H1 (cell line): ENCODE measurements around the gene DYNLL1. TPM values are rescaled to one million over a fixed set of nuclear protein-coding genes. Genes with fewer than 3 reads are reported as not detected.

ENCODE experiments used
- CTCF ChIA-PET: fragments of 300-600 bp; sonication (Branson Sonifier 250); formaldehyde crosslinking; loops from one replicate; lab custom pipeline; 2021; ENCODE audit not compliant: partially characterized antibody; lab: Charles Lee
- POLR2A ChIA-PET: fragments of 300-600 bp; sonication (Branson Sonifier 250); formaldehyde crosslinking; loops from one replicate; lab custom pipeline; 2021; ENCODE audit warnings: inconsistent platforms; ENCODE audit not compliant: partially characterized antibody; lab: Charles Lee
- DNase-seq, 2 experiments: peaks; one replicate each; pipeline versions ENCODE4 v3.0.0 to v3.0.0-alpha.2; 2010 to 2022; ENCODE audit warnings: low spot score in 2 of 2, low read depth in 1 of 2, mixed read lengths in 1 of 2
- FAIRE-seq: peaks from 2 replicates; lab custom pipeline; 2011; peaks lifted over from hg19 to GRCh38; lab: Jason Lieb, UNC
- H2AFZ ChIP-seq: 2 replicates; pipeline ENCODE4 v1.8.1; 2012; ENCODE audit warnings: low read length, inconsistent platforms
- H2AK5ac ChIP-seq: 2 replicates; pipeline ENCODE4 v1.6.1; 2013; ENCODE audit warnings: low read depth, low read length
- H2BK120ac ChIP-seq: replicated peaks from 2 replicates; pipeline ENCODE3; 2013; ENCODE audit warnings: low read depth, low read length, inconsistent platforms
- H2BK12ac ChIP-seq: 2 replicates; pipeline ENCODE4 v1.6.1; 2013; ENCODE audit warnings: low read depth, low read length
- H2BK15ac ChIP-seq: 2 replicates; pipeline ENCODE4 v1.6.1; 2013; ENCODE audit warnings: low read length
- H2BK20ac ChIP-seq: 2 replicates; pipeline ENCODE4 v1.6.1; 2013; ENCODE audit warnings: low read length
- H2BK5ac ChIP-seq: 2 replicates; pipeline ENCODE4 v1.6.1; 2013; ENCODE audit warnings: low read depth, low read length
- H3K14ac ChIP-seq: 2 replicates; pipeline ENCODE4 v1.6.1; 2013; ENCODE audit warnings: inconsistent platforms; ENCODE audit not compliant: insufficient read length
- H3K18ac ChIP-seq: 2 replicates; pipeline ENCODE4 v1.6.1; 2013; ENCODE audit warnings: low read length; ENCODE audit errors: extremely low read depth
- H3K23ac ChIP-seq: 2 replicates; pipeline ENCODE4 v1.6.1; 2013; ENCODE audit warnings: inconsistent platforms; ENCODE audit not compliant: insufficient read length
- H3K23me2 ChIP-seq: 2 replicates; pipeline ENCODE4 v1.6.1; 2013; ENCODE audit warnings: low read depth, low read length
- H3K27ac ChIP-seq: 2 replicates; pipeline ENCODE4 v1.6.1; 2011; ENCODE audit warnings: low read depth, low read length, inconsistent platforms
- H3K27me3 ChIP-seq, 4 experiments: replicated peaks in 1 of 4; 1 replicate in 1 of 4; 2 replicates in 3 of 4; pipeline versions ENCODE4 v1.6.1 to v1.8.1; 2011 to 2013; ENCODE audit warnings: low read length in 3 of 4, mild to moderate bottlenecking in 3 of 4, inconsistent platforms in 2 of 4, mixed read lengths in 2 of 4, moderate library complexity in 1 of 4; ENCODE audit not compliant: control insufficient read depth in 3 of 4, insufficient read depth in 3 of 4; ENCODE audit errors: extremely low read depth in 1 of 4
- H3K36me3 ChIP-seq, 4 experiments: 2 replicates each; pipeline versions ENCODE4 v1.6.1 to v1.8.1; 2011 to 2013; ENCODE audit warnings: mild to moderate bottlenecking in 4 of 4, low read length in 3 of 4, moderate library complexity in 2 of 4, control low read depth in 1 of 4, inconsistent platforms in 1 of 4; ENCODE audit not compliant: insufficient read depth in 4 of 4, control insufficient read depth in 2 of 4
- H3K4ac ChIP-seq: replicated peaks from 2 replicates; pipeline ENCODE3; 2013; ENCODE audit warnings: low read length, low read depth, mixed read lengths, inconsistent platforms; ENCODE audit not compliant: insufficient read length
- H3K4me1 ChIP-seq, 4 experiments: replicated peaks in 1 of 4; 1 replicate in 1 of 4; 2 replicates in 3 of 4; pipeline versions ENCODE4 v1.6.1 to v1.8.1; 2011 to 2013; ENCODE audit warnings: low read length in 3 of 4, inconsistent platforms in 2 of 4, mixed read lengths in 1 of 4; ENCODE audit not compliant: insufficient read depth in 4 of 4, control insufficient read depth in 3 of 4
- H3K4me2 ChIP-seq, 2 experiments: 2 replicates each; pipeline versions ENCODE4 v1.6.1 to v1.8.1; 2011 to 2013; ENCODE audit warnings: low read depth in 2 of 2, low read length in 2 of 2, control low read depth in 1 of 2, inconsistent platforms in 1 of 2, mild to moderate bottlenecking in 1 of 2; ENCODE audit not compliant: insufficient read depth in 1 of 2
- H3K4me3 ChIP-seq, 4 experiments: fragments of 200-600, 300-600 bp in 1 of 4; sonication (generic), shearing (Covaris generic), sonication (Bioruptor Twin) in 1 of 4; 2 replicates each; pipeline versions ENCODE4 v1.5.1 to v1.8.1; 2011 to 2016; ENCODE audit warnings: low read length in 4 of 4, low read depth in 3 of 4, control low read depth in 2 of 4, inconsistent platforms in 2 of 4, mild to moderate bottlenecking in 2 of 4, mixed read lengths in 1 of 4, moderate library complexity in 1 of 4; ENCODE audit not compliant: insufficient read depth in 2 of 4; ENCODE audit errors: extremely low read depth in 1 of 4
- H3K56ac ChIP-seq: replicated peaks from 2 replicates; pipeline ENCODE3; 2013; ENCODE audit warnings: low read depth, mild to moderate bottlenecking, mixed read lengths, low read length, inconsistent platforms; ENCODE audit not compliant: insufficient read length
- H3K79me1 ChIP-seq: 2 replicates; pipeline ENCODE4 v1.6.1; 2013; ENCODE audit warnings: low read depth, low read length, control low read depth
- H3K79me2 ChIP-seq, 2 experiments: 2 replicates each; pipeline versions ENCODE4 v1.6.1 to v1.8.1; 2012 to 2013; ENCODE audit warnings: low read length in 2 of 2, mild to moderate bottlenecking in 2 of 2, inconsistent platforms in 1 of 2; ENCODE audit not compliant: insufficient read depth in 2 of 2, control insufficient read depth in 1 of 2
- H3K9ac ChIP-seq, 4 experiments: replicated peaks in 1 of 4; 1 replicate in 1 of 4; 2 replicates in 3 of 4; pipeline versions ENCODE4 v1.6.1 to v1.8.1; 2011 to 2013; ENCODE audit warnings: low read depth in 3 of 4, low read length in 3 of 4, control low read depth in 2 of 4, mild to moderate bottlenecking in 2 of 4, moderate library complexity in 2 of 4, inconsistent platforms in 1 of 4; ENCODE audit errors: extremely low read depth in 1 of 4
- H3K9me3 ChIP-seq, 2 experiments: 2 replicates each; pipeline versions ENCODE4 v1.6.1 to v1.8.1; 2012 to 2013; ENCODE audit warnings: mild to moderate bottlenecking in 2 of 2, moderate library complexity in 2 of 2, control low read depth in 1 of 2, inconsistent platforms in 1 of 2, low read depth in 1 of 2, low read length in 1 of 2, mixed read lengths in 1 of 2; ENCODE audit not compliant: insufficient read depth in 2 of 2
- H4K20me1 ChIP-seq, 2 experiments: replicated peaks in 1 of 2; 2 replicates each; pipeline versions ENCODE3 to v1.8.1; 2011 to 2013; ENCODE audit warnings: inconsistent platforms in 2 of 2, low read length in 2 of 2, mild to moderate bottlenecking in 1 of 2; ENCODE audit not compliant: insufficient read depth in 2 of 2, control insufficient read depth in 1 of 2
- H4K5ac ChIP-seq: 2 replicates; pipeline ENCODE4 v1.6.1; 2013; ENCODE audit warnings: low read length, low read depth, mixed read lengths, inconsistent platforms; ENCODE audit not compliant: insufficient read length
- H4K8ac ChIP-seq: 2 replicates; pipeline ENCODE4 v1.8.0; 2013; ENCODE audit warnings: mild to moderate bottlenecking, moderate library complexity, low read length, inconsistent platforms; ENCODE audit not compliant: insufficient read depth; ENCODE audit errors: extremely low read depth
- H4K91ac ChIP-seq: replicated peaks from 2 replicates; pipeline ENCODE3; 2013; ENCODE audit warnings: low read length, mixed read lengths, inconsistent platforms; ENCODE audit not compliant: insufficient read length
- POLR2AphosphoS5 ChIP-seq: IDR thresholded peaks from 2 replicates; pipeline ENCODE4 v1.6.1; 2011; ENCODE audit warnings: low read depth, low read length
- SIN3A ChIP-seq, 2 experiments: IDR thresholded peaks in 1 of 2; conservative IDR thresholded peaks in 1 of 2; 2 replicates each; pipeline ENCODE4 v1.6.1; 2011 to 2012; ENCODE audit warnings: low read length in 2 of 2, improper control_type of control experiment in 1 of 2, low read depth in 1 of 2, mild to moderate bottlenecking in 1 of 2
- WGBS, 2 experiments: shearing (Covaris generic) in 1 of 2; methylation state at CpG; one replicate each; pipeline versions ENCODE4 v1.1.6 to v1.1.7; 2013 to 2015; ENCODE audit warnings: low lambda C conversion rate in 2 of 2, mixed read lengths in 2 of 2, inconsistent platforms in 1 of 2, low coverage in 1 of 2, missing lambda C conversion rate in 1 of 2; ENCODE audit not compliant: insufficient replicate concordance in 2 of 2, insufficient coverage in 1 of 2, insufficient read length in 1 of 2; ENCODE audit errors: extremely low coverage in 1 of 2, missing lambda C conversion rate in 1 of 2; 5-methylcytosine and 5-hydroxymethylcytosine counted together
- polyA plus RNA-seq, 7 experiments: library from polyadenylated mRNA; depleted of rRNA in 3 of 7; stranded (reverse) in 5 of 7; unstranded in 2 of 7; fragments of >200 nt in 5 of 7; fragments of 200-250 nt in 2 of 7; gene quantifications; 1 replicate in 5 of 7; 2 replicates in 1 of 7; 4 replicates in 1 of 7; pipeline versions ENCODE4 v1.2.1 to v1.2.3, GENCODE V29; 2011 to 2013; ENCODE audit warnings: missing spikeins in 2 of 7, mixed read lengths in 2 of 7
- total RNA-seq: library from RNA; stranded (reverse); fragmentation: NEBNext Ultra II Directional; extraction: Animal tissue kit (Norgen Biotek cat#: 25700); gene quantifications from 2 replicates; pipeline ENCODE4 v1.2.1, GENCODE V29; 2021

Gene DYNLL1
- total and polyA plus RNA-seq, 2 of the 8 experiments (the other 6 are each of a cell fraction or from before 2014, with no cell fraction given): 423 to 488 TPM

DNA sequence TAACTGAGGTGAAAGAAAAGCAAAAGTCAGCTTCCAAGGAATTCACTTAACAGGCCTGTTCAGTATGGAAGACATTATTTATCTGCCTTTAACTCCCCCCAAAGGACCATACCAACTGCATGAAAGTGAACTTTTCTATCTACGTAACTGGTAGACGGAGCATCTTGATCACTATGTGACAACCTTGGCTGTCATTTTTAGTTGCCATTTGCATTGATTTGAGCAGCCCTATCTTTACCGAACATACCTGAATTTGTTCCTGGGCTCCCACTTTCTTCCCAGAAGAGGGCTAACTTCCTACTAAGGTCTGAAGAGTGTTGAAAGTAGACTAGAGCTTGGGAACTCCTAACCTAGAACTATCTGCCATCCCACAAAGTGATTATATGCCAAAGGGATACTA lies 35.8 kb upstream of the DYNLL1 start:
- H3K18ac ChIP-seq: no peak overlapping the region
- no peak overlapping the region for H3K4ac ChIP-seq
- H3K23me2 ChIP-seq: no peaks in the 10 kb centered on the region
- peaks cover 0 to 10% of the 10 kb centered on the region in 2 experiments; a peak in 2 of 4 replicates for H3K79me2 ChIP-seq
- 91% methylated on average over 3 of the region's 3 CpGs; no CpG with 5 or more reads in 1 of the 2 experiments for WGBS, 2 experiments
- DNase-seq: no peak
- no peaks in the 10 kb centered on the region; a peak in 1 of 7 replicates for H3K4me1 ChIP-seq
- H2AFZ ChIP-seq: no peak overlapping the region
- no peak overlapping the region for H2BK5ac ChIP-seq
- no peak overlapping the region for H3K9ac ChIP-seq
- CTCF ChIA-PET: interaction anchor here (1.4 to 11.4 kb wide), 6 partner anchors 6 to 232 kb away, joined by 4 to 152 read pairs (median 7); partner anchors contain the start of genes COX6A1 and SRSF9
- no peak overlapping the region for H3K23ac ChIP-seq
- H3K4me3 ChIP-seq: no peak overlapping the region
- no peak overlapping the region for H4K91ac ChIP-seq
- no peaks in the 10 kb centered on the region for H3K9me3 ChIP-seq
- peaks cover 49 to 92% (median 75%) of the 10 kb centered on the region in 4 experiments for H3K36me3 ChIP-seq
- H4K20me1 ChIP-seq: peaks cover 7 to 9% of the 10 kb centered on the region in 2 experiments
- POLR2A ChIA-PET: interaction anchor here (0.7 to 19.6 kb wide), 8 partner anchors 7 to 134 kb away, joined by 3 to 365 read pairs (median 4); partner anchors contain the start of genes COX6A1, DYNLL1, GATC and SRSF9
- H3K14ac ChIP-seq: no peak overlapping the region
- H2BK12ac ChIP-seq: no peak overlapping the region
- peaks cover 3% of the 10 kb centered on the region for H3K79me1 ChIP-seq
- no peak overlapping the region for H4K5ac ChIP-seq
- no peak overlapping the region for H2BK20ac ChIP-seq
- no peak for FAIRE-seq
- TF ChIP-seq POLR2AphosphoS5 (peak; percentile 44), SIN3A (conservative IDR thresholded peaks at IDR 0.05 in 1 of 2, IDR thresholded peaks at IDR 0.05 in 1 of 2; ENCODE audit: low read depth in 1 of 2, low read length in 2 of 2) (no peak)
- no peak overlapping the region for H4K8ac ChIP-seq
- no peak overlapping the region for H3K56ac ChIP-seq
- H2AK5ac ChIP-seq: no peak overlapping the region
- H2BK120ac ChIP-seq: no peak overlapping the region
- no peak overlapping the region for H3K27ac ChIP-seq
- H3K4me2 ChIP-seq: no peak overlapping the region
- no peak overlapping the region for H2BK15ac ChIP-seq
- no peaks in the 10 kb centered on the region for H3K27me3 ChIP-seq
